ENCODE data around the gene MESP1.

Gene MESP1

DNA sequence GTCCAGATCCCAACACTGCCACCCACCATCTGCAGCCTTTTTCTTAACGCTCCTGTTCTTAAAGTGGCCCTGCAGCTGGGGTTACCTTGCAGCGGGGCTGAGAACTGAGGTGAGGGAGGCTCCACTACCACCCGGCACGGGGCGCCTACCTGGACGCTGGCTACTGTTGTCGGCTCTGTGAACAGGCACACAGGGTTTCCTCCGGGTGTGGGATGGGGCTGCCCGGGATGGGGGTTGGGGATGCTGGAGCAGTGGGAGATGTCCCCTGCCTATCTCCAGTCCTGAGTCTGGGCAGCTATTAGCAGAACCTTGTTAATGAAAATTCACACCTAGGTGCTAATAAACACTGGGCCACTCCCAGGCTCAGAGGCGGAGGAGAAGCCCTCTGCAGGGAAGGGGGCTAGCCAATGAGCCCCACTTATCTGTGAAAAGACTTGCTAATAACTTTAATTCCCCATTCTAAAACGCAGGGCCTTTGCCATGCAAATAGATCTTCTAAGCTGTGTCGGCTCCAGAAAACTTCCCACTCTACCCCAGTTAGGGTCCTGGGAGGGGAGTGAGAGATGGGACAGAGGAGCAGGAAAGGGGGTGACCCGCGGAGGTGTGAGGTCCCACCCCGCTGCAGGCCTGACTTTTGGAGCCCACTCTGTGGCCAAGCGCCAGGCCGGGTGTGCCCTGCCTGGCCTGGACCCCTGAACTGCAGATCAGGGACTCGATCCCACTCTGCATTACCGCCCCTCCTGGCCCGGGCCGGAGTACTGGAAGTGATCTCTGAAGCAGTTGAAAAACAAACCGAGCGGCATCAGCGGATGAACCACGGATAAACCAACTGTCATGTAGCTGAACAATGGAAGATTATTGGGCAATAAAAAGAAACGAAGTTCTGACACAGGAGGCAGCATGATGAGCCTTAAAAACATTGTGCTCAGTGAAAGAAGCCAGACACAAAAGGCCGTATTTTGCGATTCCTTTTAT is 3.1 kb downstream of the MESP1 start:
- TF ChIP-seq CTCF (IDR thresholded peaks at IDR 0.05; ENCODE audit: low read depth, low read length) = no peak
- H3K4me3 ChIP-seq (ENCODE audit: low read depth, low read length) = no peak overlapping the region

DNA sequence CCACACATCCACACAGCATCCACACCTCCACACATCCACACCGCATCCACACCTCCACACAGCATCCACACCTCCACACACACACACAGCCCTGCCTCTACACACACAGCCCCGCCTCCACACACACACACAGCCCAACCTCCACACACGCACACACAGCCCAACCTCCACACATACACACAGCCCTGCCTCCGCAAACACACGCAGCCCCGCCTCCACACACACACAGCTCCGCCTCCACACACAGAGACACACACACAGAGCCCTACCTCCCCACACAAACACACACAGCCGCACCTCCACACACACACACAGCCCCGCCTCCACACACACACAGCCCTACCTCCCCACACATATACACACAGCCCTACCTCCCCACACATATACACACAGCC is 4.7 kb downstream of the MESP1 start:
- no peak overlapping the region for H3K4me3 ChIP-seq (ENCODE audit: low read depth, low read length)
- no peak for TF ChIP-seq CTCF (IDR thresholded peaks at IDR 0.05; ENCODE audit: low read depth, low read length)

- no peak for TF ChIP-seq CTCF (IDR thresholded peaks at IDR 0.05; ENCODE audit: low read depth, low read length)
- no peak overlapping the region for H3K4me3 ChIP-seq (ENCODE audit: low read depth, low read length)
Measured at GRCh38 chr15:89745768-89746167, 5.3 kb downstream of the MESP1 start.

DNA sequence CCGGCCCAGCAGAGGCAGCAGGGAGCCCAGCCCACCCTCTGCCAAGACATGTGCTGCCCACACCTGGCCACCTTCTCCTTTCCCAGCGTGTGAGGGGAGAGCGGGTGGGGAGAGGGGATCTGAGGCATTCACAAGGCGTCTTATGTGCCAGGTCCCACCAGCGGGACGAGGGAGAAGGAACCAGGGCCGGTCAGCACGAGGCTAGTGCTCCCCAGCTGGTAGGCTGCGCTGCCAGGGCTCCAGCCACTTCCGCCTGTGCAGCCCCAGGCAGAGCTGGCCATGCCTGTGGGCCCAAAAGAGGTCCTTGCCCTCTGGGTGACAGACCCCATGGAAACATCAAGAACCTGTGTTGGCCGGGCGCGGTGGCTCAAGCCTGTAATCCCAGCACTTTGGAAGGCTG is 5.9 kb downstream of the MESP1 start:
- TF ChIP-seq CTCF (IDR thresholded peaks at IDR 0.05; ENCODE audit: low read depth, low read length) = no peak
- no peak overlapping the region for H3K4me3 ChIP-seq (ENCODE audit: low read depth, low read length)

DNA sequence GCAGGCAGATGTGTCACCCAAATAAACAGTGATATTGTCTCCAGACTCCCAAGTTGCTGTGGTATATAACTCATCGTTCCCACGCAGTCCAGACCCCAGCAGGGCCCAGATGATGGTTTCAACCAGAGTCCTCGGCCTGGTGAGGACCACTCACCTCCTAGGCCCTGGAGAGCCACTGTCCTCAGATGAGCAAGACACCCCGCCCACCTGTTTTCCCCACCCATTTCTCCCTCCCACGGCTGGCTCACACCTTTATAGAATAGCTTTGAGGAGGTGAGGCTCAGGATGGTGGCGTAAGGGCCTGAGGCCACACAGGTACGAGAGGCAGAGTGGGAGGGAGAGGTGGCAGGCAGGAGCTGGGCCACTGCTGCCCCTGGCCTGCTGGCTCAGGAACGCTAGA is 7.5 kb downstream of the MESP1 start:
- TF ChIP-seq CTCF (IDR thresholded peaks at IDR 0.05; ENCODE audit: low read depth, low read length) = no peak
- no peak overlapping the region for H3K4me3 ChIP-seq (ENCODE audit: low read depth, low read length)

GRCh38 chr15:89743011-89743410 is 8.0 kb downstream of the MESP1 start:
- no peak for TF ChIP-seq CTCF (IDR thresholded peaks at IDR 0.05; ENCODE audit: low read depth, low read length)
- no peak overlapping the region for H3K4me3 ChIP-seq (ENCODE audit: low read depth, low read length)

DNA sequence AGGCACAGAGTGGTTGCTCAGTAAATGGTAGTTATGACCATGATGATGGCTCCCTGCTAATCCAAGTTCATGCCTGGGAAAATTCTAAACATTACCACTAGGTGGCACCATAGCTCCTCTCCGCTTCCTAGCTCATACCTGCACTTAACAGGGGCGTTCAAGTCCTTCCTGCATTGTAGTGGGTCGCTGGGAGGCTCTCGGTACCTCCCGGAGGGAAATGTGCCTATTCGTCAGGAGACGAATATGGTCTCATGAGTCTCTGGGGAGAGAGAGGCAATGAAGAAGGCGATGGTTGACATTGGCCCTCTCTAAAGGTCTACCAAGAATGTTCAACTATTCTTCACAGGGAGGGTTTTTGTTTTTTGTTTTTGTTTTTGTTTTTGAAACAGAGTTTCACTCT is 10.9 kb downstream of the MESP1 start:
- no peak overlapping the region for H3K4me3 ChIP-seq (ENCODE audit: low read depth, low read length)
- TF ChIP-seq CTCF (IDR thresholded peaks at IDR 0.05; ENCODE audit: low read depth, low read length) = peak; percentile 69
